ENCODE results near the gene ZRANB3.

- TF ChIP-seq CTCF (IDR thresholded peaks at IDR 0.05) (no peak), POLR2A (IDR thresholded peaks at IDR 0.05) (no peak)
Observed at GRCh38 chr2:135525786-135526185, 5.2 kb downstream of the ZRANB3 start.
